ENCODE measurements around the gene KNOP1. TPM values are rescaled to one million over a fixed set of nuclear protein-coding genes. Genes with fewer than 3 reads are reported as not detected.

Gene KNOP1
- polyA plus RNA-seq, 3 donors, result 1.5 to 2.8 (median 2.4) TPM

DNA sequence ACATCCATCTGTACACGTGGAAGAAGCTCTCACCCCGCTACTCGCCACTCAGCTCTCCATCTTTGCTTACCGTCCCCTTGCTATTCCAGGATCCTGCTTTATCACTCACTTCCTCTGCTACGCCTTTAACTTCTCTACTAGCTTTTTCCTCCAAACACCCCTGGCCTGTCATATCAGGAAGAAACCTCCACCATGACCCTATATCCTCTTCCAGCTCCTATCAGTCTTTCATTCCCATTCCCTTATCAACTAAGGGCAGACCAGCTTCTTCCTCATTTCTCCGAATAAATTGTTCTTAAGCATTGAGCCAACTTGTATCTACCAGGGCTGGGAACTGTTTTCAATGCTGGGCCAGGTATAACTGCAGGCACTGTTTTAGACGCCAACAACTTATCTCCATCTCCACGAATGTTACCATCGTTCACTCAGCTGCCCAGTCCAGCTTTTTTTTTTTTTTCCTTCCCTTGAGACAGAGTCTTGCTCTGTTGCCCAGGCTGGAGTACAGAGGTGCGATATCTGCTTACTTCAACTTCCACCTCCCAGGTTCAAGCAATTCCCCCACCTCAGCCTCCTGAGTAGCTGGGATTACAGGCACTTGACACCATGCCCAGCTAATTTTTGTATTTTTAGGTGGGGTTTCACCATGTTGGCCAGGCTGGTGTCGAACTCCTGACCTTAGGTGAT, 4.4 kb upstream of the KNOP1 start:
- no peak overlapping the region for H3K9ac ChIP-seq (ENCODE audit: insufficient read depth, low read length, poor library complexity, severe bottlenecking)
- intact Hi-C loops (cut with micrococcal nuclease), result no loop called here
- H3K27me3 Mint-ChIP-seq (ENCODE audit: low read depth in 3 of 3), result peaks cover 0 to 3% (median 0%) of the 10 kb centered on the region in 3 donors
- peak overlapping the region; percentile 7 for H2AFZ ChIP-seq (ENCODE audit: insufficient read depth, low read depth, low read length, poor library complexity, severe bottlenecking)
- no peaks in the 10 kb centered on the region for H4K20me1 ChIP-seq (ENCODE audit: insufficient read depth, low read length)
- WGBS (ENCODE audit: insufficient coverage), result 60% methylated on average over 6 of the region's 11 CpGs
- no peak overlapping the region for H3K27ac Mint-ChIP-seq
- H3K9me3 ChIP-seq (replicated peaks in 1 of 2; ENCODE audit: control insufficient read depth in 1 of 2, insufficient read depth in 1 of 2, low read length in 2 of 2), result no peaks in the 10 kb centered on the region
- H3K4me1 ChIP-seq (ENCODE audit: control insufficient read depth in 1 of 2, insufficient read depth in 2 of 2, low read length in 2 of 2), result peaks cover 9 to 13% of the 10 kb centered on the region in 2 donors
- H3K4me3 ChIP-seq (replicated peaks in 1 of 3; ENCODE audit: low read depth in 2 of 3, low read length in 3 of 3), result no peak overlapping the region
- no peaks in the 10 kb centered on the region for H3K36me3 ChIP-seq (replicated peaks in 1 of 2; ENCODE audit: control insufficient read depth in 1 of 2, insufficient read depth in 2 of 2, low read length in 2 of 2)
- DNase-seq, result no peak
- H3K9me3 Mint-ChIP-seq, result no peaks in the 10 kb centered on the region
- TF ChIP-seq, protein P1, sequence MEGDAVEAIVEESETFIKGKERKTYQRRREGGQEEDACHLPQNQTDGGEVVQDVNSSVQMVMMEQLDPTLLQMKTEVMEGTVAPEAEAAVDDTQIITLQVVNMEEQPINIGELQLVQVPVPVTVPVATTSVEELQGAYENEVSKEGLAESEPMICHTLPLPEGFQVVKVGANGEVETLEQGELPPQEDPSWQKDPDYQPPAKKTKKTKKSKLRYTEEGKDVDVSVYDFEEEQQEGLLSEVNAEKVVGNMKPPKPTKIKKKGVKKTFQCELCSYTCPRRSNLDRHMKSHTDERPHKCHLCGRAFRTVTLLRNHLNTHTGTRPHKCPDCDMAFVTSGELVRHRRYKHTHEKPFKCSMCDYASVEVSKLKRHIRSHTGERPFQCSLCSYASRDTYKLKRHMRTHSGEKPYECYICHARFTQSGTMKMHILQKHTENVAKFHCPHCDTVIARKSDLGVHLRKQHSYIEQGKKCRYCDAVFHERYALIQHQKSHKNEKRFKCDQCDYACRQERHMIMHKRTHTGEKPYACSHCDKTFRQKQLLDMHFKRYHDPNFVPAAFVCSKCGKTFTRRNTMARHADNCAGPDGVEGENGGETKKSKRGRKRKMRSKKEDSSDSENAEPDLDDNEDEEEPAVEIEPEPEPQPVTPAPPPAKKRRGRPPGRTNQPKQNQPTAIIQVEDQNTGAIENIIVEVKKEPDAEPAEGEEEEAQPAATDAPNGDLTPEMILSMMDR (IDR thresholded peaks at IDR 0.05), result no peak
- peaks cover 5% of the 10 kb centered on the region for H3K79me2 ChIP-seq (ENCODE audit: insufficient read depth, low read length)
- no peaks in the 10 kb centered on the region for H3K36me3 Mint-ChIP-seq
- H3K4me1 Mint-ChIP-seq, result peaks cover 14% of the 10 kb centered on the region
- H3K4me3 Mint-ChIP-seq, result no peak overlapping the region
- H3K27me3 ChIP-seq (ENCODE audit: control insufficient read depth in 2 of 2, insufficient read depth in 2 of 2, low read length in 2 of 2), result no peaks in the 10 kb centered on the region
- no peak overlapping the region for H3K27ac ChIP-seq (ENCODE audit: low read depth in 1 of 2, low read length in 2 of 2)
- H3K4me2 ChIP-seq (replicated peaks; ENCODE audit: extremely low read depth, low read length, poor library complexity, severe bottlenecking), result no peak overlapping the region

DNA sequence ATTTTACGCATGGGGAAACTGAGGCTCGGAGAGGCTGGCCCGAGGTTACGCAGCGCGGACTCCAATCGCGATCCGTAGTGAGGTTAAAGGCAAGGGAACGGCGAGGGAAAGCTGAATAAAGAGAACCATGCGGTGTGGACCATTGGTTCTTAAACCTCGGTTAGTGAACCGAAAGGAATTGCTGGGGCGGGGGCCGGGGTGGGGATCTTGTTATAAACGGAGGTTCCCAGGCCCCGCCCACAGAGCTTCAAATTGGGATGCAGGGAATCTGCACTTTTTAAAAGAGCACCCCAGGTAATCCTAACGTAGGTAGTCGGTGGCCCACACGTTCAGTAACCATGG, 568 bp upstream of the KNOP1 start:
- Mint-ChIP-seq H3K36me3 (peaks cover 11 to 15% of the 10 kb centered on the region in 2 donors), H3K27ac (peak overlapping the region in 1 of 7 donors; percentile 60), H3K27me3 (ENCODE audit: low read depth in 3 of 3) (peaks cover 0 to 3% (median 0%) of the 10 kb centered on the region in 3 donors), H3K4me1 (peaks cover 26% of the 10 kb centered on the region), H3K9me3 (no peaks in the 10 kb centered on the region), H3K4me3 (peak overlapping the region; percentile 88 to 95)
- Histone ChIP-seq H3K9me3 (replicated peaks in 1 of 2; ENCODE audit: control insufficient read depth in 1 of 2, insufficient read depth in 1 of 2, low read length in 2 of 2) (no peaks in the 10 kb centered on the region), H3K36me3 (replicated peaks in 1 of 2; ENCODE audit: control insufficient read depth in 1 of 2, insufficient read depth in 2 of 2, low read length in 2 of 2) (peaks cover 3 to 13% of the 10 kb centered on the region in 2 donors), H3K4me2 (replicated peaks; ENCODE audit: extremely low read depth, low read length, poor library complexity, severe bottlenecking) (peak overlapping the region; percentile 99), H4K20me1 (ENCODE audit: insufficient read depth, low read length) (no peaks in the 10 kb centered on the region), H3K27me3 (ENCODE audit: control insufficient read depth in 2 of 2, insufficient read depth in 2 of 2, low read length in 2 of 2) (no peaks in the 10 kb centered on the region), H3K4me1 (ENCODE audit: control insufficient read depth in 1 of 2, insufficient read depth in 2 of 2, low read length in 2 of 2) (peaks cover 14 to 21% of the 10 kb centered on the region in 2 donors), H3K4me3 (replicated peaks in 1 of 3; ENCODE audit: low read depth in 2 of 3, low read length in 3 of 3) (peak overlapping the region; percentile 82 to 99 (median 97)), H2AFZ (ENCODE audit: insufficient read depth, low read depth, low read length, poor library complexity, severe bottlenecking) (peak overlapping the region; percentile 100), H3K79me2 (ENCODE audit: insufficient read depth, low read length) (peaks cover 7% of the 10 kb centered on the region), H3K9ac (ENCODE audit: insufficient read depth, low read length, poor library complexity, severe bottlenecking) (peak overlapping the region; percentile 74), H3K27ac (ENCODE audit: low read depth in 1 of 2, low read length in 2 of 2) (peak overlapping the region in 1 of 2 donors; percentile 26)
- TF ChIP-seq, protein P1 (IDR thresholded peaks at IDR 0.05), result no peak
- no peak for DNase-seq
- intact Hi-C loops (cut with micrococcal nuclease), result loop anchor here in 1 of 2 donors (5.0 to 10.0 kb wide), 2 partner anchors 161 to 654 kb away; partner anchors contain the start of genes COQ7 and VPS35L
- WGBS (ENCODE audit: insufficient coverage), result 0% methylated on average over 18 of the region's 21 CpGs
